GM19438 (cell line): ENCODE data around the gene CMKLR1.

ENCODE experiments used
- ATAC-seq: cut with Tn5 transposase; IDR thresholded peaks from one replicate; pipeline ENCODE4 v1.9.1; 2021; ENCODE audit warnings: low read depth; ENCODE audit not compliant: unreplicated experiment

The CMKLR1 gene

GRCh38 chr12:108302016-108302402 is 37.1 kb downstream of the CMKLR1 start:
- no peak for ATAC-seq

- ATAC-seq = no peak
These were observed 37.8 kb downstream of the CMKLR1 start for GRCh38 chr12:108301346-108301745.

DNA sequence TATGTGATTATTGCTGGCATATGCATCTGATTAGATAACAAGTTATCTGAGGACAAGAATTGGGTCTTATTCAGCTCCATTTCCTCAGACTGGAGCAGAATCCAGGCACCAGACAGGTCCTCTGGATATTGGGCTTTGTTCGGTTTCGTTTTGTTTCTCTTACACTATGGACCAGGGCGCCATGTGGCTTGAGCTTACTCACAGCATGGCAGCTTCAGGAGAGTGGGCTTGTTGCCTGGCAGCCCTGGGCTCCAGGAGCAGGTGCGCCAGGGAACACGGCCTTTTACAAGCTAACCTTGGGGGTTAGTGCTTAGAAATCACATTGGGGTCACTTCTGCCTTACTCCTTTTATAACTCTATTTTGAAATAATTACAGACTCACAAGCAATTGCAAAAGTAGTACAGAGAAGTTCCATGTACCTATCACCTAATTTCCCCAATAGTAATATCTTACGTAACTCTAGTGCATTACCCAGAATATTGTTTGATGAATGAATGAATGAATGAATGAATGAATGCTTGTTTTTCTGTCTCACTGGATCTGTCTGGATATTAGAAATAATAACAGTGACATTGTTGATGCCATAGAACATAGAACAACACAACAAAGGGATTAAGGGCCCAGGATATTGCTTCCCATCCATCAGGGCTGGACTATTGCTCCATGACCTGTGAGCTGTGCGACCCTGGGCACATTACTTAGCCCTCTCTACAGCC is 39.0 kb downstream of the CMKLR1 start:
- no peak for ATAC-seq

- ATAC-seq = no peak
These were observed 39.6 kb downstream of the CMKLR1 start for GRCh38 chr12:108299516-108299915.

- ATAC-seq = no peak
These were observed 40.3 kb downstream of the CMKLR1 start for GRCh38 chr12:108298761-108299275.

- ATAC-seq = peak; percentile 75
These were observed 41.0 kb downstream of the CMKLR1 start for GRCh38 chr12:108297895-108298760.

GRCh38 chr12:108297424-108297823 is 41.7 kb downstream of the CMKLR1 start:
- ATAC-seq = no peak

- ATAC-seq = no peak
These were observed 42.2 kb downstream of the CMKLR1 start for GRCh38 chr12:108296945-108297344.

- ATAC-seq = no peak
These were observed 43.5 kb downstream of the CMKLR1 start for GRCh38 chr12:108295641-108296040.

DNA sequence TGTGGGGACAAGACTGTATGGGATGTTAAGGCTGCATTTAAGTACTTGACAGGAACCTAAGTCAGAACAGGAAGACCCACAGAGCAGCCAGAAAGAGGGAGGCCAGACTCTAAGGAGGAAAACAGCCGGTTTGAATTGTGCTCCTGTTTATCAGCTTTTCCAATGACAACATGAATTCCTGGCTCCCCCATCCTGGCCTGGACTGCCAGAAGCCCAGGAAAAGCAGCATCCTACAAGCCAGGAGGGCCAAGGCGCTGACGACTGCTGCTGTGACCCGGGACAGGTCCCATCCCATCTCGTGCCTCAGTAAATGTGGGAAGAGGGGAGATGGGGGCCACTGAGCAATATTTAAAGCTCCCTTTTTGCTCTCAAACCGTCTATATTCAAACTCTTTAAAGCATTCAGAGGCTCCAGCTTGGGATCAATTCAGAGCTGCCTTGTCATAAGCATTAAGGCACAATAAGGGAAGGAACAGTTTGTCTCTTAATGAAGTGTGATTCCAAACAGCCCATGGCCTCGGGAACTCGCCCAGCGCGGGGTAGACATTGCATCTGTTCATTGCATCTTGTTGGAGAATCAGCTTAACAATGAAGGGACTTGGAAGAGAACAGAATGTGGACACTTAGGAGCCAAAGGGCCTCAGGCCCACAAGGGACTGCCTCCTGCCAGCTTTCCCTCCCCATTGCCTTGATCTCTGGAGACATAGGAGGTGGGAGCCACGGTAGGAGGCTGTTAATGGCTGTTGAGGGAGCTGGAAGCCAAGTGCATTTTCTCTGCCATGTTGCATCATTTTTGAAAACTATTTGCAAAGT is 49.6 kb downstream of the CMKLR1 start:
- no peak for ATAC-seq

DNA sequence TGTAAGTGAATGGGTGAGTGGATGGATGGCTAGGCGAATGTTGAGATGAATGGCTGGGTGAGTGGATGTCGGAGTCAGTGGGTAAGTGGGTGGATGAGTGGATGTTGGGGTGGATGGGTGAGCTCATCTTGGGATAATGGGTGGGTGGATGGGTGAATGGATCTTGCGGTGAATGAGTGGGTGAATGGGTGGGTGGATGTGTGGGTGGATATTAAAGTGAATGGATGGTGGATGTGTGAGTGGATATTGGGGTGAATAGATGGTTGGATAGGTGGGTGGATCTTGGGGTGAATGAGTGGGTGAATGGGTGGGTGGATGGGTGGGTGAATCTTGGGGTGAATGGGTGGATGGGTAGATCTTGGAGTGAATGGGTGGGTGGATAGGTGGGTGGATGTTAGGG is 51.9 kb downstream of the CMKLR1 start:
- ATAC-seq = no peak

GRCh38 chr12:108285016-108285415 is 54.1 kb downstream of the CMKLR1 start:
- no peak for ATAC-seq

DNA sequence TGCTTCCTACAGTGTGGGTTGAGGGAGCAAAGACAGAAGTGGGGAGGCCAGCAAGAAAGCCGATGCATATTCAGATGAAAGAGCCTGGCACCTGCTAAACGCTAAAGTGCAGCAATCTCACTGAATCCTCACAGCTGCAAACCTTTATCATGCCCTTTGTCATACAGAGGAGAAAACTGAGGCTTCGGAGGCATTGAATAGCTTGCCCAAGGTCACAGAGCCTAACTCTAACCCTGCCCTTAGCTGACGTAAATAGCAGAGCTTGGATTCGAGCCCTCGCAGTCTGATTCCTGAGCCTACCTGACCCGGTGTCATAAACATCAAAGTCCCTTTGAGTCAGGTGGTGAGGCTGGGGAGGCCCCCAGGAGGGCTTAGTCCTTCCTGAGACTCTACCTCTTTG is 54.9 kb downstream of the CMKLR1 start:
- ATAC-seq = no peak

- no peak for ATAC-seq
These were observed 56.4 kb downstream of the CMKLR1 start for GRCh38 chr12:108282676-108283075.

DNA sequence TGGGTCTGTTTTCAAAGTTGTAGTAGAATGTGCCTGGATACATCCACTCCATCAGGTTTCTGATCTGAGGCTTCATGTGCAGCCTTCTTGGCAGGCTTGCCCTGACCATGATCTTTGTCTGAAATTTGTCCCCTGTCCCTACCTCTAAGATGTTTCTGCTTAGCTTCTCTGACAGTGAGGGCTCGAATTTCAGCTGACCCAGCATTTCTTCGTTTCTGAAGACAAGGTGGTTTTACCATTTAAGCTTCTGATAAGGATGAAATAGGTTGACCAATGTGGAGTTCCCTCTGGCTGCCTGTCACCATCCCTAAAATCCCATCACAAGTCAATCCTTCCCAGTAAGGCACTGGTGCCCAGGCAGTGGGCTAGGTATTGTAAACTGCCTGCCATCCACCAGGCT is 57.0 kb downstream of the CMKLR1 start:
- ATAC-seq = no peak

DNA sequence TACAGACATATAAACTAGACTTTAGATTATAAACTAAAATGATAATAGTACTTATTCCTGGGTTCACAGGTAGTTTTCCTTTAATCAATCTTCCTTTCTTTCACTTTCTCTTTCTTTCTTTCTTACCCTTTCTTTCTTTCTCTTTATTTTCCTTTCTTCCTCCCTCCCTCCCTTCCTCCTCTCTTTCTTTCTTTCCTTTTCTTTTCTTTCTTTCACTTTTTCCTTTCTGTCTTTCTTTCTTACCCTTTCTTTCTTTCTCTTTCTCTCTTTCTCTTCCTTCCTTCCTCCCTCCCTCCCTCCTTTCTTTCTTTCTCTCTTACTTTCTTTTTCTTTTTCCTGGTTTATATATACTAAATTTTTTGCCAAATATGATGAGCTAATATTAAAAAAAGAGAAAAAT is 61.5 kb downstream of the CMKLR1 start:
- no peak for ATAC-seq

DNA sequence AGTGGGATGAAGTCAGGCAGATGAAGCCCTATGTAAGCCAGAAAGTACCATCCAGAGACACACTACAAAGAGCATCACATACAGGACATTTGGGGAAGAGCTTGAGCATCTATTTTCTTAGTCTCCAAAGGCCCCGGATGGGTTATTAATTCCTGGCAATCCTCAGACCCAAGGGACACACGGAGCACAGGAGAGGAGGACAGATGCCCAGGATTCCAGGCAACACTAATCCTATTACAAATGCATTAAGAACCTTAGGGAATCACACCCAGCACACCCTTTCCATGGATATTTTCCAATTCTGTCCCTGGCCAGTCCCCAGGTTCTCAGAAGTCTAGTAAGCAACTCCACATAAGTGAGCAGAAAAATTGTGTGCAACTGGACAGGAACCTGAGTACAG is 65.9 kb downstream of the CMKLR1 start:
- ATAC-seq = no peak

DNA sequence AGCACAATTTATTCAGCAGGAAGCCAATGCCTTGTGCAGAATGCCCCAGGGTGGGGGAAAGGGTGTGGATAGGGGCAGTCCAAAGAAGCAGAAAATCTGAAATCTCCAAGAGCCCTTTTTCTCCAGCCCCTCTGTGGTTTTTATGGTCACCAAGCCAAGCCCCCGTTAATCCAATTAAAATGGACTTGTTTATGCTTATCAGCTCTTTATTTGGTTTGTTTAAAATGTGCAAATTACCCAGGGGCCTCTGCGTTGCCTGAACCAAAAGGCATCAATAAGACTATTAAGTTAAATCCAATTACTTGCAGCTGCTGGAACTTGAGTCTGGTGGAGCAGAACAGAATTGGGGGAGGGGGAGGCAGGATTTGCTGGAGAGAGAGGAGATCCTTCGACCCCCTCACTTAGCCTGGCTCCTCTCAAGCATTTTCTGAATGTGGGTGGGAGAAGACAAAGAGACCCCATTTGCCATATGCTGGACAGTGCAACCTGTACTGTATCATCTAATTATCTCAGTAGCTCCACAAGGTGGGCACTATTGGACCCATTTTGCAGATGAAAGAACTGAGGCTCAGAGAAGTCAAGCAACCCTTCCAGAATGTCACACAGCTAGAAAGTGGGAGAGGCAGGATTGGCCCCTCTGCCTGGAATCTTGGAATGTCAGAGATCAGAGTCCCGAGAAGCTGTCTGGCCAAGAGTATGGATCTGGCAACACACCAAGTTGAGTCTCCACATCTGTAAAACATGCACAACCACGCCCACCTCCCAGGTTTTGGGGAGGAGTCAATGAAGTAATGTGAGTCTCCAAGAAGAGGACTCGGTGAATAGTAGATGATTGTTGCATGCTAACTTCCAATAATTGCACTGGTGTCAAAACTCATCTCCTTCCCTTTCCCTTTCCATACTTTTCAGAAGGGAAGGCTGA is 66.9 kb downstream of the CMKLR1 start:
- no peak for ATAC-seq

GRCh38 chr12:108270849-108271143 is 68.3 kb downstream of the CMKLR1 start:
- ATAC-seq = no peak
